NAMALWA (cell line): ENCODE measurements around the gene REXO4.

Source experiments
- DNase-seq: peaks from one replicate; pipeline ENCODE4 v3.0.0-alpha.2; 2015; ENCODE audit warnings: low spot score

REXO4 gene

DNA sequence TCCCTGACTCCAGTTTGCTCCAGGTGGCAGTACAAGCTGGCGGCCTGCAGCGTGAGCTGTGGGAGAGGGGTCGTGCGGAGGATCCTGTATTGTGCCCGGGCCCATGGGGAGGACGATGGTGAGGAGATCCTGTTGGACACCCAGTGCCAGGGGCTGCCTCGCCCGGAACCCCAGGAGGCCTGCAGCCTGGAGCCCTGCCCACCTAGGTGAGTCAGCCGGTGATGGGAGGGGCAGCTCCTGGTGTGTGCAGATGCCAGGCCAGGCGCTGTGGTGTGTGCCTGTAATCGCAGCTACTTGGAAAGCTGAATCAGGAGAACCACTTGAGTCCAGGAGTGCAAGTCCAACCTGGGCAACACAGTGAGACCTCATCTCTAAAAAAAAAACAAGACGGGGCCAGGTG is 31.9 kb upstream of the REXO4 start:
- DNase-seq: no peak

DNA sequence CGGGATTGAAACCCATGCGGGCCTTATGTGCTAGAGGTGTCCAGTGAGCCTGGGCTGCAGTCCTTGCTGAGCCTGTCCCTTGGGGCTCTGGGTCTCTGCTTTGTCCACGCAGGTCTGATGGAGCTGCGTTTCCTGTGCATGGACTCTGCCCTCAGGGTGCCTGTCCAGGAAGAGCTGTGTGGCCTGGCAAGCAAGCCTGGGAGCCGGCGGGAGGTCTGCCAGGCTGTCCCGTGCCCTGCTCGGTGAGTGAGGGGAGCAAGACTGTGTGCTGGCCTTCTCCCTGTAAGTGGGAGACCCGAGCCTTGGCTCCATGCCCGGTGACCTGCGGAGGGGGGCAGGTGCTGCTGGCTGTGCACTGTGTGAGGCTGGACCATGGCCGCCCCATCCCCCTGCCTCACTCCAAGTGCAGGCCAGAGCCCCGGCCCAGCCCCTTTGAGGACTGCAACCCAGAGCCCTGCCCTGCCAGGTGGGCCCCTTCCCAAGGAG is 30.7 kb upstream of the REXO4 start:
- DNase-seq: no peak

DNA sequence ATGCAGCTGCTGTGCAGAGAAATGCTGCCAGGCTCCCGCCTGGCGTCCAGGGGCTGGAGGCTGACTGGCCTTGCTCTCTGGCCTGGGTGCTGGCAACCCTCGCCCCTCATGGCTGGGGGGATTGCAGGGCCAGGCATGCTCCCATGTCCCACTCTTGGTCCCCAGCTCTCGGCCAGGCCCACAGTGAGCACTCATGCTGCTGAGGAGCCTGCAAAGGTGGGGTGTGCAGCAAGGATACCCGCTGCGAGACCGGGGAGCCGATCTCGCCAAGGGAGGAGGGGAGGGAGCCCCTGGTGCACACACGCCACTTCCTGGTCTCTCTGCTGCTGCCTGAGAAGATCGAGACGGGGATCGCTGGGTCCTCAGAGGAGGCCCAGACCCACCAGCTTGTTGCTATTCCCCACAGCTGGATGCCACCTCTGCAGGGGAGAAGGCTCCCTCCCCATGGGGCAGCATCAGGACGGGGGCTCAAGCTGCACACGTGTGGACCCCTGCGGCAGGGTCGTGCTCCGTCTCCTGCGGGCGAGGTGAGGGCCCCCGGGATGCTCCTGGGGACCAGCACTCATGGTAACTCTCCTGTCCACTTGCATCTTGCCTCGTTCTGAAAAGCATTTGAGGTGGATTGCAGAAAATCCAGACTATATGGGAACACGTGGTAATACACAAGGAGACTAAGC is 27.6 kb upstream of the REXO4 start:
- DNase-seq: no peak

DNA sequence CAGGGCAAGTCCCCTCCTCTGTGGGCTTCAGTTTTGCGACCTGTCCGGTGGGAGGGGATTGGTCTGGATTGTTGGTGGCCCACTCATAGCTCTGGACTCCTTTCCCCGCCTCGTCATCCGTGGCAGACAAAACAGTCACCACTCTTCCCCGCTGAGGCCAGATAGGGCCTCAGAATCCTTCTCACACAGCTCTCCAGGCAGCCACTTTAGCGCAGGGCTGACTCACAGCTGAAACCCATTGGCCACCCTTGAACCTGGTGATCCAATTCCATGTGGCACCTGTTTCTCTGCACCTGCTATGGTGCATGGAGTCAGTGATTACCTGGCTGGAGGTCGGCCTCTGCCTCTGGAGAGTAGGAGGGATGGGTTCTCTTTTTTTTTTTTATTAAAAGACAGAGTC is 26.2 kb upstream of the REXO4 start:
- no peak for DNase-seq

DNA sequence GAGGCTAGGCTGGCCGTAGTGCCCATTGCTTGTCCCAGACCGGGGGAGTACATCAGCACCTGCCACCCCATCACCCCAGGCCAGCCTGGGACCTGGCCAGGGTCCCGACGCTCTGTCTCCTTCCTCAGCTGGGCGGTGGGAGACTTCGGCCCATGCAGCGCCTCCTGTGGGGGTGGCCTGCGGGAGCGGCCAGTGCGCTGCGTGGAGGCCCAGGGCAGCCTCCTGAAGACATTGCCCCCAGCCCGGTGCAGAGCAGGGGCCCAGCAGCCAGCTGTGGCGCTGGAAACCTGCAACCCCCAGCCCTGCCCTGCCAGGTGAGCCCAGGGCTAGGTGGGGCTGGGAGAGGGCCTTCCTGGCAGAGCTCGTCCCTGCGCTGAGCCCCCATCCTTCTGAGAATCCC is 25.4 kb upstream of the REXO4 start:
- no peak for DNase-seq

DNA sequence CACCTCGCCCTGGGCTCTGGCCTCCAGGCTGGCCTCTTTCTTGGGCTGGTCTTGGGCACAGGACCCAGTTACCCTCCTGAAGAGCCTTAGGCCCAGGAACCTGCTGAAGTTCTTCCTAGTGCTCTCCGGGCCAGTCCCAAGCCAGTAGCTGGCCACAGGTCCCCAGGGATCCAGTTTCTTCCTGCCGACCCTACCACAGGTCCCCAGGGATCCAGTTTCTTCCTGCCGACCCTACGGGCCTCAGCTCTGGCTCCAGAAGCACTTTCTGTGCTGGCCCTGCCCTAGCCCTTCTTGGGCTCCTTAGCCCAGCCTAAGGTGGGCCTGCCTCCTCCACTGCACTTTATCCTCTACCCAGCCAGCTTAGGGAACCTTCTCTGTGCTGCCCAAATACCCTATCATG is 23.8 kb upstream of the REXO4 start:
- DNase-seq: no peak

DNA sequence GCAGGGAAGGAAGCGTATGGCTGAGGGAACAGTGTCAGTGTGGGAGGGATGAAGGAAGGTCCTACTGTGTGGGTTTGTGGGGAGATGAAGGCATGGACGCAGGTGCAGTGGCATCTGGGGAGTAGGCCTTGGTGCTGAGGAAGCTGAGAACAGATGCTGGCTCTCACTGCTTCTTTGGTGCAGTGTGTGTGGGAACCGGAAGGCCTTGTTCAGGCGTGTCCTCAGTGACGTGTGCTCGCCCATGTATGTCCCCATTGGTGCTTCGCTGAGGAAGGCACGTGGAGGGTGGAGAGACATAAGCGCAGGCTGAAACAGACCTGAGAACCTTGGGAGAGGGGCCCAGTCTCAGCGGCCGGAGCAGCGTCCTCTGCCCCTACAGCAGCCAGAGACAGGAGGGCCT is 23.1 kb upstream of the REXO4 start:
- DNase-seq: peak; percentile 86

DNA sequence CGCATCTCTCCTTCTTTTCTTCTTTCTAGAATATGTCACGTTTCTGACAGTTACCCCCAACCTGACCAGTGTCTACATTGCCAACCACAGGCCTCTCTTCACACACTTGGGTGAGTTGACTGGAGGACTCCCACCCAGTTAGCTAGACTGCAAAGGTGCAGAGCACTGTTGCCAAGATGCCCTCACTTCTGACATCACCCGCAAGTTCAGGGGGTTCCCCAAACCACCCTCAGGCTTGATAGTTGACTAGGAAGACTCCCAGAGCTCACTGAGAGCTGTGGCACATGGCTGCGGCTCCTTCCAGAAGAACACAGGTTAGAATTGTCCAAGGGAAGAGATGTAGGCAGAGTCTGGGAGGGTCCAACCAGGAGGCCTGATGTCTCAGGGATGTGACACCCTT is 21.5 kb upstream of the REXO4 start:
- DNase-seq: no peak

DNA sequence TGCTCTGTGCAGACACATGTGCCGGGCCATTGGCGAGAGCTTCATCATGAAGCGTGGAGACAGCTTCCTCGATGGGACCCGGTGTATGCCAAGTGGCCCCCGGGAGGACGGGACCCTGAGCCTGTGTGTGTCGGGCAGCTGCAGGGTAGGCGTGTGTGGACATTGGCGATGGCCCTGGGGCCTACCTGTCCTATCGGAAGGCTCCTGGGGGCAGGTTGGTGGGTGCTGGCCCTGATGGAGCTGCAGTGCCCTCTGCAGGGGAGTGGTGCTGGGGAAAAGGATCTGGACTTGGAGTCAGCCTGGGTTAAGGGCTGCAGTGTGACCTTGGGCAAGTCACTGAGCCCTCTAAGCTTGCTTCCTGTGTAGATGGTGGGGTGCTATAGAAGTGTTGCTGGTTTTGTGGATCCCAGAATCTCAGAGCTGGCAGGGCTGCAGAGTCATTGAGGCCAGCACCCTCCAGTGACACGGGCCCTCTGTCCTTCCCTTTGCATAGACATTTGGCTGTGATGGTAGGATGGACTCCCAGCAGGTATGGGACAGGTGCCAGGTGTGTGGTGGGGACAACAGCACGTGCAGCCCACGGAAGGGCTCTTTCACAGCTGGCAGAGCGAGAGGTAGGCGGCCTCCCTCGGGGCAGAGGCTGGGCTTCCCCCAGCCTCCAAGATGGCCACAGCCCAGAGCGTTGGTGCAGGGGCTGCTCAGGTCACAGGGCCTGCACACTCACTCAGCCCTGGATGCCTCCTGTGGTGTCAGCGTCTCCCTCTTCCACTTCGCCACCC is 20.1 kb upstream of the REXO4 start:
- peak; percentile 48 for DNase-seq

DNA sequence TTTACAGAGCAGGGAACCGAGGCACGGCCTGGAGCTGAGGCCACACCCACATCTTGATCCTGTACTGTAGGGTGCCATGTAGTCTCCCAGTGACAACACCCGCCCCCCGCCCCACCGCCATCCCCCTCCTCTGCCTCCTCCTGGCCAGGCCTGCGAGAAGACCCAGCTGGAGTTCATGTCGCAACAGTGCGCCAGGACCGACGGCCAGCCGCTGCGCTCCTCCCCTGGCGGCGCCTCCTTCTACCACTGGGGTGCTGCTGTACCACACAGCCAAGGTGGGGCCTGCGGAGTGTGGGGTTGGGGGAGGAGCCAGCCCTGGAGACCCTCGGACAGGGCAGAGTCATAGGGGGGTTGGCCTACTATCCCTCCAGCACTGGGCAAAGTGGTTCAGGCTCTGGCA is 18.9 kb upstream of the REXO4 start:
- DNase-seq: no peak

DNA sequence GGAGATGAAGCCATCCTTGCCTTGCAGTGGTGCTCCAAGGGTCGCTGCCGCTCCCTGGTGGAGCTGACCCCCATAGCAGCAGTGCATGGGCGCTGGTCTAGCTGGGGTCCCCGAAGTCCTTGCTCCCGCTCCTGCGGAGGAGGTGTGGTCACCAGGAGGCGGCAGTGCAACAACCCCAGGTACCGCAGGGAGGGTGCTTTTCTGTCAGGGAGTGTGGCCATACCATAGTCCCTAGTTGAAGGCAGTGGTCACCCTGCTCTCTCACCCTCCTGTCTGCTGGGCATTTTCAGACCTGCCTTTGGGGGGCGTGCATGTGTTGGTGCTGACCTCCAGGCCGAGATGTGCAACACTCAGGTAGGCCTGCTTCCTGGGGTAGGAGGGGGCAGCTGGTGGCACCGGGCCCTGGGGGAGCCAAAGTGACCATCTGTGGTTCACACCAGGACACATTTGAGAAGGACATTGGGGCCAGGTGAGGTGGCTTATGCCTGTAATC is 15.6 kb upstream of the REXO4 start:
- no peak for DNase-seq

DNA sequence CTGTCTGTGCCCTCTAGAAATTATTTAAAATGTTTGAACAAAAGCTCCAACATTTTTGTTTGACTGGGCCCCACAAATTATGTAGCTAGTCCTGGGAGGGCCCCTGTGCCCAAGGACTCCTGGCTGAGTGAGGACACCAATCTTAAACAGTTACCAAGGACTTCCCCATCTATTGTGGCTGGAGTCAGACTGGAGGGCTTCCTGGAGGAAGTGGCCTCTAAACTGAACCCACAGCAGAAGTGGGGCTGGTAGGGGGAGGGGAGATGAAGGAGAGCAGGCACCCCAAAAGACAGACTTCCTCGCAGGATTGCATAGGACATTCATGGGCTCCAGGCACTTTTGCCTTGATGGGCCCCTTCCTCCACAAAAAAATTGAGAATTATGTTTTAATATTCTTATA is 12.4 kb upstream of the REXO4 start:
- DNase-seq: no peak

DNA sequence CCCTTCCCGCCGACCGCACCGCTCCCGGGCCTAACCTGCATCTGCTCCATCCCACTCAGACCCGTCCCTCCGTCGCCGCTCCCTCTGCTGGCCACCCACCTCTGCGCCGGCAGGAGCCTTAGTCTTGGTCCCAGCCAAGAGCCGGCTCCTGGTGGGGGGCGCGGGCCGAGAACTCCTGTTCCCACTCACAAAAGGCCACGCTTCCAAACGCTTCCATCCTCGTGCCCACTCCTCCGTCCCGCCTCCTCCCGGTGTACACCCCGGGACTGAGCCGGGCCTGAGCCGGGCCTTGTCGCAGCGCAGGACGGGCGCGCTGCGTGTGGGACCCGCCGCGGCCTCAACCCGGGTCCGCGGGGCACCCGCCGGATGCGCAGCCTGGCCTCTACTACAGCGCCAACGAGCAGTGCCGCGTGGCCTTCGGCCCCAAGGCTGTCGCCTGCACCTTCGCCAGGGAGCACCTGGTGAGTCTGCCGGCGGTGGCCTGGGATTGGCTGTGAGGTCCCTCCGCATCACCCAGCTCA is 11.9 kb upstream of the REXO4 start:
- DNase-seq: no peak

DNA sequence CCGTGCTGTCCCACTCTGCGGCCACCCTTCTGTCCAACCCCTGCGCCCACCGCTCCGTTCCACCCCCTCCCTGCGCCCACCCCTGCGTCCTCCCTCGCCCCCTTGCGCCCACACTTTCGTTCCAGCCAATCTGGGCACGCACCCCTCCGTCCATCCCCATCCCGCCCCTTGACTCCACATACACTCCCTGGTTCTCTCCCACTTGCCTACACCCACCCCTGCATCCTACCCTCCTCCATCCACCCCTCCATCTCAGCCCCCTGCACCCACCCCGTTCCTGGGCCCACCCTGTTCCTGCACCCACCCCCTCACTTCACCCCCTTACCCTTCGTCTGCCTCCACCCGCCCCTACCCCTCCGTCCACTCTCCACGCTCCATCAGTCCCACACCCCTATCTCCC is 11.4 kb upstream of the REXO4 start:
- no peak for DNase-seq

DNA sequence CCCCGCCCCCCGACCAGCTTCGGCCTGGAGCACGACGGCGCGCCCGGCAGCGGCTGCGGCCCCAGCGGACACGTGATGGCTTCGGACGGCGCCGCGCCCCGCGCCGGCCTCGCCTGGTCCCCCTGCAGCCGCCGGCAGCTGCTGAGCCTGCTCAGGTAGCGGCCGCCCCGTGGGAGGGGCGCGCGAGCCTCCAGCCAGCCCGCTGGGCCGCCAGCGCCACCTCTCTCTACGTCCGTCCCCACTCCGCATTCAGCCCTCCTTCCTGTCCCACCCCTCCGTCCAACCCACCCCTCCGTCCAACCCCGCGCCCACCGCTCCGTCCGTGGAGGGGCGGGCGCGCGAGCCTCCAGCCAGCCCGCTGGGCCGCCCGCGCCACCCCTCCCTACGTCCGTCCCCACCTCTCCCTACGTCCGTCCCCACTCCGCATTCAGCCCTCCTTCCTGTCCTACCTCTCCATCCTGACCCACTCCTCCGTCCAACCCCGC is 10.8 kb upstream of the REXO4 start:
- DNase-seq: no peak

DNA sequence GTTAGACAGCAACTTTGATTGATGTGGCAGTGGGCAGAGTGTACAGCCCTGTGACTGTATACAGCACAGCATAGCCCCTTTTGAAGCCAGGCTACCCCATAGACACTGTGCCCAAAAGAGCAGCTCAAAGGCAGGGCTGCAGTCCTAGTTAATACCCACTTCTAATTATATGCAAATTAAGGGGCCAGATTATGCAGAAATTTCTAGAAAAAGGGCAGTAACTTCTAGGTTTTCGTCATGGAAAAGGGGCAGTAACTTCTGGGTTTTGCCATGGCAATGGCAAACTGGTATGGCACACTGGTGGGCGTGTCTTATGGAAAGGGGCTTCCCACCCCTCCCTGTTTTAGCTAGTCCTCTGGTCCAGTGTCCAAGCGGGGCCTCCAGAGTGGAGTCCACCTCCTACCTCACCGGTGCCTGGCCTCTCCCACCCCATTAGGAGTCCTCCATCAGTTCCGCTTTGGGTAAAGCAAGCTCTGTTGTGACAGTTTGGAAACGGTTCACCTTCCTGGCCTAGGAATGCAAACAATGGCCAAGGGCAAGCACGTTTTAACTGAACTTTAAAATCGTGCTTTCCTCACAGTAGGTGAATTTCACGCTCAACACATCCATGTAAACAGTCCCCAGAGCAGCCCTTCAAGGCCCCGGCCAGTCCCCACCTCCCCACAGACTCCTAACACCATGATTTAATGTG is 10.0 kb upstream of the REXO4 start:
- DNase-seq: no peak

DNA sequence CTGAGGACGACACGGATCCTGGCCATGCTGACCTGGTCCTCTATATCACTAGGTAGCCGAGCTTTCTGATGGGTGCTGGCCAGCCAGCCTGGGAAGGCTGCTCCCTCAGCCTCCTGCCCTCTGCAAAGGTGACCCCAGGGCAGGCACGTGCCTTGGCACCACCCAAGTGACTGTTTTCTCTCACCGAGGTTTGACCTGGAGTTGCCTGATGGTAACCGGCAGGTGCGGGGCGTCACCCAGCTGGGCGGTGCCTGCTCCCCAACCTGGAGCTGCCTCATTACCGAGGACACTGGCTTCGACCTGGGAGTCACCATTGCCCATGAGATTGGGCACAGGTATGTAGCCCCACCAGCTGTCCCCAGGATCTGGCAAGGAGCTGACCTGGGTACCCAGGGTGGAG is 8.2 kb upstream of the REXO4 start:
- DNase-seq: no peak

DNA sequence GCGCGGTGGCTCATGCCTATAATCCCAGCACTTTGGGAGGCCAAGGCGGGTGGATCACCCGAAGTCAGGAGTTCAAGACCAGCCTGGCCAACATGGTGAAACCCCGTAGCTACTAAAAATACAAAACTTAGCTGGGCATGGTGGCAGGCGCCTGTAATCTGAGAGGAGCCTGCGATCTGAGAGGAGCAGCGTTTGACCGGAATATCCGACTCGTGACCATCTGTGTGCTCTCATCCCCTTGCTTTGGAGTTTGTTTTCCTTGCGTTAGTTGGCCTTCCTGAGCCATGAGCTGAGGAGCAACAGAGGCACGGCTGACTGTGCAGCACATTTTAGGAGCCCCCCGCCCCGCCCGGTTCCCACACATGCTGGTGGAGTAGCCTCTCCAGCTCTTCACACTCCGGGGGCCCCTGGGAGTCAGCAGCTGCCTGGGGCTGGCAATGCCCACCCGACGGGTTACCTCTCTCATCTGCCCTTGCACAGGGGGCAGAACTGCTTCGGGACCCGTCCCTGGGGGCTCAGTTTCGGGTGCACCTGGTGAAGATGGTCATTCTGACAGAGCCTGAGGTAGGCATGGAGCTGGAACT is 7.3 kb upstream of the REXO4 start:
- no peak for DNase-seq

DNA sequence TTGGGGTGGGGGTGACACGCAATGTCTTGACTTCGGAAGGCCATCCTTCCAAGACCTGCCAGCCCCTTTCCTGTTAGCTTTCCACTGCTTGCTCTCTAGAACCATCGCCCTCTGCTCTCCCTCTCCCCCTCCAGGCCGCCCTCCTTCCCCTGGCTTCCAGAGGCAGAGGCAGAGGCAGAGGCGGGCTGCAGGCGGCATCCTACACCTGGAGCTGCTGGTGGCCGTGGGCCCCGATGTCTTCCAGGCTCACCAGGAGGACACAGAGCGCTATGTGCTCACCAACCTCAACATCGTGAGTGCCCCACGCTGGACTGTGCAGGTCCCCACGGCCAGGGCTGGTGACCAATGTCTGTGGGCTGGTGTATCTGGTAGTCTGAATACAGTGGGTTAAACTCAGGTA is 6.4 kb upstream of the REXO4 start:
- no peak for DNase-seq

DNA sequence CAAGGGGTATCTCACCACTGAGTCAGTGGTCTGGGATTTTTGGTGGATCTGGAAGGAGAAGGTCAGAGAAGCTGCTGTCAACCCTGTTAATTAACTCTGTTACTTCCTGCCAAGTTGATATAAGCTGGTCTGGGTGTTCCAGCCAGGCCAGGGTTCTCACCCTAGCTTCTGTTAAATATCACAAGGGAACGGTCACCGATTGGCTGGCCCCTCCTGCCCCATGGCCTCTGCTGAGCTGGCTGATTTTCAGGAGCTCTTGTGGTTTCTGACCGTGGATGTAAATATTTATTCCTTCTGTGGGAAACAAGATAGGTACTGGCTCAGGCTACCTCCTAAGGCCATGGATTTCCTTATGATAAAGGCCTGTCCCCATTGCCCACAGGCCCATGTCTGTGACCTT is 5.4 kb upstream of the REXO4 start:
- DNase-seq: no peak

DNA sequence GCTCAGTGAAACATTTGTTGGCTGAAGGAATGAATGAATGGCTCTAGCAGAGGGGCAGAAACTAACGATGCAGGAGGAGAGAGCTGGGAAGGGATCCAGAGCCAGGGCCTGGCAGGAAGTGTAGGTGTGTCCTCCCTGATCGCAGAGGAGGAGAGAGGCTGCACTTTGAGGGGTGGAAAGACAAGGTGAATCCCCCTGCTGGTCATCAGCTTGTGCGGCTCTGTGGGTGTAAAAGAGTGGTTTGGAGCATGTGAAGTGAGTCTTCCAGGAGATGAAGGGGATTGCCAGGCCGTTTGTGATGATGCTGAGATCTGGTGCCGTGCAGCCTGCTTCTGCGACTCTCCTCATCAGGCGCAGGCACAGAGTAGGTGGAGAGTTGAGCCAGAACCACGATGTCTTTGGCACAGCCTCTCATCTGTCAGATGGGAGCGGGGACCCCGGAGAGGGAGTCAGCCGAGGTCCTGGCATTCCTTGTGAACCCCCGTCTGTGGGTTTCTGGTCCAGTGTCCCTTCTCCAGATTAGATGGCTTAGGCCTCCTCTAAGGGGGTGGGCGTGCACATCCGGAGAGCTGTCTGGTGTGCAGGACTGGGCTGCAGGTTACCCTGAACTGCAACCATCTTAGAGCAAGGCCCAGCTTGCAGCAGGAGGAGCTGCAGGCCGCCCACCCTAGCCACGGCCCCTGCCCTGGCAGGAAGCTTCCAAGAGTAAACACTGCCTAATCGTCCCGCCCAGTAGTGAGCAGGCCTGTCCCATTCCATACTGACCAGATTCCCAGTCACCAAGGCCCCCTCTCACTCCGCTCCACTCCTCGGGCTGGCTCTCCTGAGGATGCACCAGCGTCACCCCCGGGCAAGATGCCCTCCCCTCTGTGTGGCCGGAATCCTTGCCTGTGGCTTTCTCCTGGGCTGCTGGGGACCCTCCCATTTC is 4.1 kb upstream of the REXO4 start, which contains the start of gene ADAMTS13:
Gene ADAMTS13, plus strand, starts transcription at position 753 of the 928 bp plus-strand sequence. Its CDS starts 77 bp downstream, at position 830.
- DNase-seq: peak; percentile 61
